ENCODE results near the gene NCK2.

- TF ChIP-seq CTCF (conservative IDR thresholded peaks at IDR 0.05 in 1 of 2, IDR thresholded peaks at IDR 0.05 in 1 of 2; ENCODE audit: extremely low read depth in 1 of 2, insufficient read depth in 1 of 2, low read depth in 1 of 2, low read length in 2 of 2) (no peak), EZH2 (IDR thresholded peaks at IDR 0.05; ENCODE audit: borderline replicate concordance, low read length) (no peak)
Observed at GRCh38 chr2:105722726-105723297, 21.9 kb upstream of the NCK2 start.
